ENCODE measurements around the gene TEX19.

DNA sequence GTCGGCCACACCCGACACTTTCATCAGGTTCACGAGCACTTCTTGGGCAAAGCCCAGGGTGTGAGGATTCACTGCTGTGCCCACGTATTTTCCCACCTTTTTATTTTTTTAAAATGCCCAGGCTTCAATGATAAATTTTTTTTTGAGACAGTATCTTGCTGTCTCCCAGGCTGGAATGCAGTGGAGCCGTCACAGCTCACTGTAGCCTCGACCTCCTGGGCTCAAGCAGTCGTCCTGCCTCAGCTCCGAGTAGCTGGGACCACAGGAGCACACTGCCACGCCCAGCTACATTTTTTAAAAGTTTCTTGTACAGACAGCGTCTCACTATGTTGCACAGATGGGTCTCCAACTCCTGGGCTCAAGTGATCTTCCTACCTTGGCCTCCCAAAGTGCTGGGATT, 30.3 kb downstream of the TEX19 start:
- TF ChIP-seq, protein P1, sequence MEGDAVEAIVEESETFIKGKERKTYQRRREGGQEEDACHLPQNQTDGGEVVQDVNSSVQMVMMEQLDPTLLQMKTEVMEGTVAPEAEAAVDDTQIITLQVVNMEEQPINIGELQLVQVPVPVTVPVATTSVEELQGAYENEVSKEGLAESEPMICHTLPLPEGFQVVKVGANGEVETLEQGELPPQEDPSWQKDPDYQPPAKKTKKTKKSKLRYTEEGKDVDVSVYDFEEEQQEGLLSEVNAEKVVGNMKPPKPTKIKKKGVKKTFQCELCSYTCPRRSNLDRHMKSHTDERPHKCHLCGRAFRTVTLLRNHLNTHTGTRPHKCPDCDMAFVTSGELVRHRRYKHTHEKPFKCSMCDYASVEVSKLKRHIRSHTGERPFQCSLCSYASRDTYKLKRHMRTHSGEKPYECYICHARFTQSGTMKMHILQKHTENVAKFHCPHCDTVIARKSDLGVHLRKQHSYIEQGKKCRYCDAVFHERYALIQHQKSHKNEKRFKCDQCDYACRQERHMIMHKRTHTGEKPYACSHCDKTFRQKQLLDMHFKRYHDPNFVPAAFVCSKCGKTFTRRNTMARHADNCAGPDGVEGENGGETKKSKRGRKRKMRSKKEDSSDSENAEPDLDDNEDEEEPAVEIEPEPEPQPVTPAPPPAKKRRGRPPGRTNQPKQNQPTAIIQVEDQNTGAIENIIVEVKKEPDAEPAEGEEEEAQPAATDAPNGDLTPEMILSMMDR (IDR thresholded peaks at IDR 0.05): no peak
- no peak for TF ChIP-seq POLR2A (IDR thresholded peaks at IDR 0.05)
- TF ChIP-seq POLR2AphosphoS5 (IDR thresholded peaks at IDR 0.05): no peak
